Astrocyte (in vitro differentiated cells and primary cell): ENCODE results near the gene AGRN. TPM values are rescaled to one million over a fixed set of nuclear protein-coding genes. Genes with fewer than 3 reads are reported as not detected.
"Not testable (repeated sequence)": the region's sequence is repeated elsewhere in the genome, so short reads cannot be mapped to it uniquely, and the experiment has no call there.

Experiments used
- DNase-seq: peaks from one replicate; pipeline ENCODE4 v3.0.0-alpha.2; 2010; ENCODE audit warnings: low read depth
- FAIRE-seq: peaks from 2 replicates; lab custom pipeline; 2011; peaks lifted over from hg19 to GRCh38; lab: Jason Lieb, UNC
- H2AFZ ChIP-seq: 2 replicates; pipeline ENCODE4 v1.6.0; 2012; ENCODE audit warnings: low read depth, low read length, inconsistent platforms
- H3K27ac ChIP-seq: 2 replicates; pipeline ENCODE4 v1.5.1; 2011; ENCODE audit warnings: low read depth, low read length, inconsistent platforms
- H3K27me3 ChIP-seq: 2 replicates; pipeline ENCODE4 v1.6.0; 2011; ENCODE audit warnings: low read length, inconsistent platforms; ENCODE audit not compliant: insufficient read depth
- H3K36me3 ChIP-seq: 2 replicates; pipeline ENCODE4 v1.5.1; 2011; ENCODE audit warnings: low read length, inconsistent platforms; ENCODE audit not compliant: insufficient read depth
- H3K4me1 ChIP-seq: 2 replicates; pipeline ENCODE4 v1.5.1; 2011; ENCODE audit warnings: low read length, inconsistent platforms; ENCODE audit not compliant: insufficient read depth
- H3K4me2 ChIP-seq: 2 replicates; pipeline ENCODE4 v1.6.0; 2012; ENCODE audit warnings: low read length, inconsistent platforms
- H3K4me3 ChIP-seq: 2 replicates; pipeline ENCODE4 v1.5.1; 2011; ENCODE audit warnings: low read depth, mild to moderate bottlenecking, low read length, inconsistent platforms; ENCODE audit not compliant: insufficient read depth
- H3K79me2 ChIP-seq: 2 replicates; pipeline ENCODE4 v1.6.0; 2012; ENCODE audit warnings: mild to moderate bottlenecking, low read length, inconsistent platforms; ENCODE audit not compliant: insufficient read depth
- H3K9ac ChIP-seq: 2 replicates; pipeline ENCODE4 v1.6.0; 2012; ENCODE audit warnings: mild to moderate bottlenecking, low read length, inconsistent platforms
- H3K9me3 ChIP-seq: 2 replicates; pipeline ENCODE4 v1.5.1; 2012; ENCODE audit warnings: low read depth, mild to moderate bottlenecking, low read length, inconsistent platforms; ENCODE audit not compliant: insufficient read depth
- H4K20me1 ChIP-seq: 2 replicates; pipeline ENCODE4 v1.6.0; 2012; ENCODE audit warnings: low read length, inconsistent platforms; ENCODE audit not compliant: insufficient read depth
- H3K27ac Mint-ChIP-seq: one replicate; pipeline ENCODE4 v1.8.0; 2021; ENCODE audit warnings: mild to moderate bottlenecking, mixed read lengths; ENCODE audit not compliant: unreplicated experiment
- H3K27me3 Mint-ChIP-seq: one replicate; pipeline ENCODE4 v1.8.0; 2021; ENCODE audit warnings: low read depth, mixed read lengths; ENCODE audit not compliant: unreplicated experiment
- H3K36me3 Mint-ChIP-seq: one replicate; pipeline ENCODE4 v1.8.0; 2021; ENCODE audit warnings: low read depth, mixed read lengths; ENCODE audit not compliant: unreplicated experiment
- H3K4me1 Mint-ChIP-seq: one replicate; pipeline ENCODE4 v1.8.0; 2021; ENCODE audit warnings: low read depth, mixed read lengths; ENCODE audit not compliant: unreplicated experiment
- H3K4me3 Mint-ChIP-seq: one replicate; pipeline ENCODE4 v1.8.0; 2021; ENCODE audit warnings: mild to moderate bottlenecking, moderate library complexity, mixed read lengths; ENCODE audit not compliant: unreplicated experiment
- H3K9me3 Mint-ChIP-seq: one replicate; pipeline ENCODE4 v1.8.0; 2021; ENCODE audit warnings: mild to moderate bottlenecking, mixed read lengths; ENCODE audit not compliant: unreplicated experiment
- CTCF ChIP-seq: IDR thresholded peaks from 2 replicates; pipeline ENCODE4 v1.5.1; 2011; ENCODE audit warnings: low read depth, mild to moderate bottlenecking, inconsistent platforms, low read length, moderate library complexity; ENCODE audit not compliant: insufficient read depth
- EZH2 ChIP-seq: IDR thresholded peaks from 2 replicates; pipeline ENCODE4 v1.6.1; 2012; ENCODE audit warnings: mild to moderate bottlenecking, low read length, inconsistent platforms; ENCODE audit not compliant: insufficient read depth
- total RNA-seq: library from RNA; stranded (reverse); gene quantifications from 2 replicates; pipeline ENCODE4 v1.2.1, GENCODE V29; 2021

Gene AGRN
- total RNA-seq, 1 donor from 2014 or later, result 589 TPM

DNA sequence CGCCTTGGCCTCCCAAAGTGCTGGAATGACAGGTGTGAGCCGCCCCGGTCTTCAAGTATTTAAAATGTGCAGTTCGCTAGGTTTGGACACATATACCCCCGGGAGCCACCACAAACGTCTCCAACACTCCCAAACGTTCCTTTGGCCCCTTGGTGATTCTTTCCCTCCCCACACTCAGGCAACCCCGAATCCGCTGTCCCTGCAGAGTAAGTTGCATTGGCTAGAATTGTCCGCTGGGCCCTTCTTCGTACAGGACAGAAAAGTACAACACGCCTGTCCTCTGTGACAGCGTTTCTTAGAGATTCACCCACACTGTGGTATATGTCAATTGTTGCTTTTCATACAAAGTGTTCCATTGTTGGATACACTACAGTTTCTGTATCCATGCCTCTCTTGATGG, 34.8 kb upstream of the AGRN start:
- H4K20me1 ChIP-seq, result no peaks in the 10 kb centered on the region
- H3K36me3 Mint-ChIP-seq, result no peaks in the 10 kb centered on the region
- H3K36me3 ChIP-seq, result no peaks in the 10 kb centered on the region
- peaks cover 9% of the 10 kb centered on the region for H3K27me3 ChIP-seq
- H3K79me2 ChIP-seq, result no peaks in the 10 kb centered on the region
- no peak overlapping the region for H3K27ac Mint-ChIP-seq
- H3K27ac ChIP-seq, result no peak overlapping the region
- no peak for FAIRE-seq
- DNase-seq, result no peak
- H3K4me3 Mint-ChIP-seq, result no peak overlapping the region
- no peaks in the 10 kb centered on the region for H3K9me3 ChIP-seq
- H2AFZ ChIP-seq, result no peak overlapping the region
- H3K4me1 ChIP-seq, result no peaks in the 10 kb centered on the region
- no peak overlapping the region for H3K9ac ChIP-seq
- peaks cover 56% of the 10 kb centered on the region for H3K27me3 Mint-ChIP-seq
- no peaks in the 10 kb centered on the region for H3K4me1 Mint-ChIP-seq
- peaks cover 11% of the 10 kb centered on the region for H3K9me3 Mint-ChIP-seq
- H3K4me2 ChIP-seq, result no peak overlapping the region
- TF ChIP-seq CTCF (no peak), EZH2 (no peak)
- no peak overlapping the region for H3K4me3 ChIP-seq

- H3K79me2 ChIP-seq, H3K4me3 ChIP-seq, H3K9me3 ChIP-seq, H2AFZ ChIP-seq, H3K27ac ChIP-seq, H3K4me2 ChIP-seq, DNase-seq, H4K20me1 ChIP-seq, FAIRE-seq, H3K9ac ChIP-seq, H3K4me1 ChIP-seq, H3K4me3 Mint-ChIP-seq, H3K36me3 ChIP-seq, H3K27me3 ChIP-seq, H3K4me1 Mint-ChIP-seq, H3K27ac Mint-ChIP-seq: not testable (repeated sequence)
- peaks cover 24% of the 10 kb centered on the region for H3K9me3 Mint-ChIP-seq
- peaks cover 13% of the 10 kb centered on the region for H3K36me3 Mint-ChIP-seq
- H3K27me3 Mint-ChIP-seq, result peaks cover 64% of the 10 kb centered on the region
Measured at GRCh38 chr1:988061-988460, 31.9 kb upstream of the AGRN start.

DNA sequence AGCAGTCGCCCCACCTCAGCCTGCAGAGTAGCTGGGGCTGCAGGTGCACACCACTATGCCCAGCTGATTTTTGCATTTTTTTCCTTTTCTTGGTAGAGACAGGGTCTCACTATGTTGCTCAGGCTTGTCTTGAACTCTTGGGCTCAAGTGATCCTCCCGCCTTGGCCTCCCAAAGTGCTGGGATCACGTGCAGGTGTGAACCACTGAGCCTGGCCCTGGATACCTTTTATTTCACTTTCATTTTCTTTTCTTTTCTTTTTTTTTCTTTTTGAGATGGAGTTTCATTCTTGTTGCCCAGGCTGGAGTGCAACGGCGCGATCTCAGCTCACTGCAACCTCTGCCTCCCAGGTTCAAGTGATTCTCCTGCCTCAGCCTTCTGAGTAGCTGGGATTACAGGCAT, 28.6 kb upstream of the AGRN start:
- H3K4me3 Mint-ChIP-seq, H3K27ac Mint-ChIP-seq, FAIRE-seq, H3K4me1 Mint-ChIP-seq, H2AFZ ChIP-seq, H3K4me3 ChIP-seq, H3K4me2 ChIP-seq, H3K27ac ChIP-seq, H3K4me1 ChIP-seq, DNase-seq, H3K9ac ChIP-seq, H3K27me3 ChIP-seq, H3K79me2 ChIP-seq, H3K36me3 ChIP-seq, H4K20me1 ChIP-seq, H3K9me3 ChIP-seq: not testable (repeated sequence)
- H3K9me3 Mint-ChIP-seq, result peaks cover 24% of the 10 kb centered on the region
- peaks cover 17% of the 10 kb centered on the region for H3K36me3 Mint-ChIP-seq
- peaks cover 43% of the 10 kb centered on the region for H3K27me3 Mint-ChIP-seq

DNA sequence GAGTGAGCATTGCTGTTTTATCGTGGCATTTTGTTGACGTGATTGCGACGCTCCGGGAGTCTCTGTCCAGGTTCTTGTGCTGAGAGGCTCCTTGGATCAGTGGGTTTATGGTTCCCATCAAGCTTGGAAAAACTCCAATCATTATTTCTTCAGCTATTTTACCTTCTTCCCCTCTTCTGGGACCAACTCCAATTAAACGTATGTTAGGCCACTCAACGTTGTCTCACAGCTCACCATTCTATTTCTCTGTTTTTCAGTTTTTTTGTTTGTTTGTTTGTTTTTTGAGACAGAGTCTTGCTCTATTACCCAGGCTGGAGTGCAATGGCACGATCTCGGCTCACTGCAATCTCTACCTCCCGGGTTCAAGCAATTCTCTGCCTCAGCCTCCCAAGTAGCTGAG, 28.0 kb upstream of the AGRN start:
- Histone ChIP-seq H3K9me3 (peaks cover 4% of the 10 kb centered on the region), H3K9ac (no peak overlapping the region), H3K4me3 (no peak overlapping the region), H2AFZ (no peak overlapping the region), H3K27me3 (peaks cover 4% of the 10 kb centered on the region), H4K20me1 (peaks cover 2% of the 10 kb centered on the region), H3K27ac (no peak overlapping the region), H3K79me2 (no peaks in the 10 kb centered on the region), H3K36me3 (no peaks in the 10 kb centered on the region), H3K4me2 (no peak overlapping the region), H3K4me1 (no peaks in the 10 kb centered on the region)
- H3K27ac Mint-ChIP-seq, result peak overlapping the region; percentile 34
- H3K4me1 Mint-ChIP-seq, result peaks cover 5% of the 10 kb centered on the region
- H3K27me3 Mint-ChIP-seq, result peaks cover 38% of the 10 kb centered on the region
- no peak for FAIRE-seq
- no peak overlapping the region for H3K4me3 Mint-ChIP-seq
- peaks cover 24% of the 10 kb centered on the region for H3K9me3 Mint-ChIP-seq
- TF ChIP-seq CTCF, result no peak
- no peak for TF ChIP-seq EZH2
- H3K36me3 Mint-ChIP-seq, result peaks cover 17% of the 10 kb centered on the region
- no peak for DNase-seq
